Fibroblast of lung (primary cell): Measurements from ENCODE around the gene ANKRD10.

Source experiments
- CTCF ChIP-seq, 2 donors: IDR thresholded peaks in 1 of 2; conservative IDR thresholded peaks in 1 of 2; 1 replicate in 1 of 2; 2 replicates in 1 of 2; pipeline ENCODE4 v1.5.1; 2011 to 2012; ENCODE audit warnings: low read length in 2 of 2, control low read depth in 1 of 2, inconsistent platforms in 1 of 2, low read depth in 1 of 2, mild to moderate bottlenecking in 1 of 2
- EZH2 ChIP-seq: IDR thresholded peaks from 2 replicates; pipeline ENCODE4 v1.5.1; 2012; ENCODE audit warnings: low read length, control low read depth, mild to moderate bottlenecking; ENCODE audit errors: missing control alignments

GRCh38 chr13:110920038-110920437 is 5.2 kb upstream of the ANKRD10 start:
- TF ChIP-seq CTCF (conservative IDR thresholded peaks at IDR 0.05 in 1 of 2, IDR thresholded peaks at IDR 0.05 in 1 of 2; ENCODE audit: low read depth in 1 of 2, low read length in 2 of 2): no peak
- TF ChIP-seq EZH2: no peak
